MCF 10A (cell line): ENCODE measurements around the gene PTPRK. TPM values are rescaled to one million over a fixed set of nuclear protein-coding genes. Genes with fewer than 3 reads are reported as not detected.

Experiments
- BruUV-seq: library from RNA; stranded (reverse); fragments of 400-500 nt; replicated peaks from 2 replicates; lab custom pipeline; 2021; lab: Mats Ljungman, UMichigan
- CTCF ChIA-PET: fragments of 300-600 bp; sonication (Branson Sonifier 250); formaldehyde crosslinking; extraction: SDS; loops from one replicate; lab custom pipeline; 2021; ENCODE audit warnings: antibody characterized with exemption, inconsistent platforms; lab: Yijun Ruan, JAX
- POLR2A ChIA-PET: fragments of 300-600, 350-650 bp; sonication (Branson Sonifier 250); formaldehyde crosslinking; extraction: SDS; loops from one replicate; lab custom pipeline; 2020; ENCODE audit warnings: antibody characterized with exemption, inconsistent platforms; lab: Yijun Ruan, JAX
- DNase-seq: peaks from one replicate; pipeline ENCODE4 v3.0.0-alpha.2; 2018; ENCODE audit not compliant: unreplicated experiment
- H3K27ac Mint-ChIP-seq: one replicate; pipeline ENCODE4 v1.8.0; 2022; ENCODE audit warnings: mild to moderate bottlenecking, low read depth, mixed read lengths; ENCODE audit not compliant: unreplicated experiment
- H3K27me3 Mint-ChIP-seq: one replicate; pipeline ENCODE4 v1.8.0; 2022; ENCODE audit warnings: mixed read lengths; ENCODE audit not compliant: insufficient read depth, unreplicated experiment
- H3K36me3 Mint-ChIP-seq: one replicate; pipeline ENCODE4 v1.8.0; 2022; ENCODE audit warnings: mild to moderate bottlenecking, moderate library complexity, mixed read lengths; ENCODE audit not compliant: insufficient read depth, unreplicated experiment
- H3K4me1 Mint-ChIP-seq: one replicate; pipeline ENCODE4 v1.8.0; 2022; ENCODE audit warnings: mixed read lengths; ENCODE audit not compliant: insufficient read depth, unreplicated experiment
- H3K4me3 Mint-ChIP-seq: one replicate; pipeline ENCODE4 v1.8.0; 2022; ENCODE audit warnings: mild to moderate bottlenecking, moderate library complexity, mixed read lengths; ENCODE audit not compliant: unreplicated experiment
- H3K9me3 Mint-ChIP-seq: one replicate; pipeline ENCODE4 v1.8.0; 2022; ENCODE audit warnings: mixed read lengths; ENCODE audit not compliant: unreplicated experiment
- CTCF ChIP-seq: fragments of 200-600 bp; IDR thresholded peaks from one replicate; pipeline ENCODE4 v1.8.0; 2022; ENCODE audit warnings: antibody characterized with exemption, mild to moderate bottlenecking; ENCODE audit not compliant: unreplicated experiment
- intact Hi-C: fragments of 100-400 bp; cut with micrococcal nuclease; formaldehyde crosslinking; loops from 2 replicates; pipeline ENCODE4 v1.14.1; 2022
- total RNA-seq: library from RNA; stranded (reverse); gene quantifications from 2 replicates; pipeline ENCODE4 v1.2.3, GENCODE V29; 2022

The PTPRK gene
- total RNA-seq, 1 experiment from 2014 or later = 50.2 TPM

GRCh38 chr6:128528241-128528640 lies 7.8 kb upstream of the PTPRK start:
- Mint-ChIP-seq H3K4me1 (peaks cover 7% of the 10 kb centered on the region), H3K27ac (no peak overlapping the region), H3K4me3 (no peak overlapping the region), H3K27me3 (no peaks in the 10 kb centered on the region), H3K36me3 (no peaks in the 10 kb centered on the region), H3K9me3 (no peaks in the 10 kb centered on the region)
- intact Hi-C loops = no loop called here
- CTCF ChIA-PET = interaction anchor here (0.6 kb wide), 1 partner anchor 67 kb away, joined by 3 read pairs; no protein-coding TSS in a partner anchor
- POLR2A ChIA-PET = interaction anchor here (0.6 to 1.2 kb wide), 3 partner anchors 10 to 104 kb away, joined by 3 read pairs; no protein-coding TSS in a partner anchor
- DNase-seq = no peak
- no peak for TF ChIP-seq CTCF
- no TSS peak for BruUV-seq

DNA sequence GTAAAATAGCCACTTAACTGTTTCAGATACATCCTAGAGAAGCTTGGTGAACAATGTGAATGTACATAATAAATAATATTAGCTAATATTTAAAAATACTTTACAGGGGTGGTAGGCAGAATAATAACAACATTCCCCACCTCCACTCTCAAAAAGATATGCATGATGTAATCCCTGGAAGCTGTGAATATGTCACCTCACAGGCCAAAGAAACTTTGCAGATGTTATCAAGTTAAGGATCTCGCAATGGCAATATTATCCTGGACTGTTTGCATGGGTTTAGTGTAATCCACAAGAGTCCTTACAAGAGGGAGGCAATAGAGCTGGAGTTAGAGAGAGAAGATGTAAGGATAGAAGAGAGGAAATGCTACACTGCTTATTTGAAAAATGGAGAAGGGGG lies 7.0 kb upstream of the PTPRK start:
- DNase-seq = no peak
- H3K36me3 Mint-ChIP-seq = no peaks in the 10 kb centered on the region
- TF ChIP-seq CTCF = no peak
- intact Hi-C loops = no loop called here
- no peaks in the 10 kb centered on the region for H3K4me1 Mint-ChIP-seq
- CTCF ChIA-PET = interaction anchor here (0.6 kb wide), 1 partner anchor 777 kb away, joined by 3 read pairs; no protein-coding TSS in a partner anchor
- H3K27ac Mint-ChIP-seq = no peak overlapping the region
- no TSS peak for BruUV-seq
- H3K27me3 Mint-ChIP-seq = no peaks in the 10 kb centered on the region
- no peak overlapping the region for H3K4me3 Mint-ChIP-seq
- no peaks in the 10 kb centered on the region for H3K9me3 Mint-ChIP-seq
- POLR2A ChIA-PET = no interaction called here

GRCh38 chr6:128526152-128526914 lies 5.9 kb upstream of the PTPRK start:
- no peaks in the 10 kb centered on the region for H3K36me3 Mint-ChIP-seq
- no TSS peak for BruUV-seq
- intact Hi-C loops = no loop called here

More at GRCh38 chr6:128526152-128526914, 5.9 kb upstream of the PTPRK start:
- no peaks in the 10 kb centered on the region for H3K27me3 Mint-ChIP-seq
- no peak for DNase-seq
- TF ChIP-seq CTCF = no peak
- H3K4me3 Mint-ChIP-seq = no peak overlapping the region
- no peaks in the 10 kb centered on the region for H3K4me1 Mint-ChIP-seq
- CTCF ChIA-PET = no interaction called here
- H3K9me3 Mint-ChIP-seq = no peaks in the 10 kb centered on the region
- no peak overlapping the region for H3K27ac Mint-ChIP-seq
- POLR2A ChIA-PET = no interaction called here
